ENCODE results near the gene TRPC1.

DNA sequence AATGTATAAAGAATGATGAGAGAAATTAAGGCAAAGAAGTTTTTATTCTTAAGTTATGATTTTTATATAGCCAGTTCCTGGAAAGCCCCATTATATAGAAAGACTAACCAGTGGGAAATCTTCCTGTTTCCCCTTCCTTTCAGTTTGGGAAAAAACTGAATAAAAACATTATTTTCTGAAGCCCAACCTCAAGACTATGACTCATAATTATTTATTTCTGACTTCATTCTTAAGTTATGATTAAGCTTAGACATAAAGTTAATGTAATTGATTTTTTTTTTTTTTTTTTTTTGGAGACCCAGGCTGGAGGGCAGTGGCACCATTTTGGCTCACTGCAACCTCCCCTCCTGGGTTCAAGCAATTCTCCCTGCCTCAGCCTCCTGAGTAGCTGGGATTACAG is 55.8 kb downstream of the TRPC1 start:
- TF ChIP-seq, protein P1, sequence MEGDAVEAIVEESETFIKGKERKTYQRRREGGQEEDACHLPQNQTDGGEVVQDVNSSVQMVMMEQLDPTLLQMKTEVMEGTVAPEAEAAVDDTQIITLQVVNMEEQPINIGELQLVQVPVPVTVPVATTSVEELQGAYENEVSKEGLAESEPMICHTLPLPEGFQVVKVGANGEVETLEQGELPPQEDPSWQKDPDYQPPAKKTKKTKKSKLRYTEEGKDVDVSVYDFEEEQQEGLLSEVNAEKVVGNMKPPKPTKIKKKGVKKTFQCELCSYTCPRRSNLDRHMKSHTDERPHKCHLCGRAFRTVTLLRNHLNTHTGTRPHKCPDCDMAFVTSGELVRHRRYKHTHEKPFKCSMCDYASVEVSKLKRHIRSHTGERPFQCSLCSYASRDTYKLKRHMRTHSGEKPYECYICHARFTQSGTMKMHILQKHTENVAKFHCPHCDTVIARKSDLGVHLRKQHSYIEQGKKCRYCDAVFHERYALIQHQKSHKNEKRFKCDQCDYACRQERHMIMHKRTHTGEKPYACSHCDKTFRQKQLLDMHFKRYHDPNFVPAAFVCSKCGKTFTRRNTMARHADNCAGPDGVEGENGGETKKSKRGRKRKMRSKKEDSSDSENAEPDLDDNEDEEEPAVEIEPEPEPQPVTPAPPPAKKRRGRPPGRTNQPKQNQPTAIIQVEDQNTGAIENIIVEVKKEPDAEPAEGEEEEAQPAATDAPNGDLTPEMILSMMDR (IDR thresholded peaks at IDR 0.05; ENCODE audit: insufficient read depth, low read depth, low read length) = no peak
- no peak for TF ChIP-seq EZH2 (IDR thresholded peaks at IDR 0.05; ENCODE audit: insufficient read depth, low read length)

Measured in astrocyte (in vitro differentiated cells and primary cell).